Spleen (tissue), 11 donors: ENCODE data around the gene DUSP28. TPM values are rescaled to one million over a fixed set of nuclear protein-coding genes. Genes with fewer than 3 reads are reported as not detected.

ENCODE experiments used
- DNase-seq: peaks from one replicate; pipeline ENCODE4 v3.0.0-alpha.2; 2020
- H3K27ac ChIP-seq, 8 donors: fragments of 200-600 bp; sonication (generic) in 7 of 8; 1 replicate in 4 of 8; 2 replicates in 4 of 8; pipeline versions ENCODE4 v1.5.0 to v1.8.0; 2016 to 2021; ENCODE audit warnings: inconsistent platforms in 4 of 8, mild to moderate bottlenecking in 4 of 8, moderate library complexity in 1 of 8
- H3K27me3 ChIP-seq, 7 donors: fragments of 200-600 bp; sonication (generic) in 6 of 7; replicated peaks in 1 of 7; 1 replicate in 4 of 7; 2 replicates in 3 of 7; pipeline versions ENCODE4 v1.5.0 to v1.8.0; 2016 to 2021; ENCODE audit warnings: inconsistent platforms in 3 of 7, mild to moderate bottlenecking in 1 of 7
- H3K36me3 ChIP-seq, 6 donors: fragments of 200-600 bp; sonication (generic) in 5 of 6; 1 replicate in 4 of 6; 2 replicates in 2 of 6; pipeline versions ENCODE4 v1.5.0 to v1.8.0; 2016 to 2021; ENCODE audit warnings: inconsistent platforms in 2 of 6
- H3K4me1 ChIP-seq, 6 donors: fragments of 200-600 bp; sonication (generic) in 5 of 6; 1 replicate in 3 of 6; 2 replicates in 3 of 6; pipeline versions ENCODE4 v1.5.0 to v1.8.0; 2016 to 2021; ENCODE audit warnings: inconsistent platforms in 3 of 6
- H3K4me3 ChIP-seq, 8 donors: fragments of 200-600 bp; sonication (generic) in 7 of 8; 1 replicate in 4 of 8; 2 replicates in 4 of 8; pipeline versions ENCODE4 v1.5.0 to v1.8.0; 2016 to 2021; ENCODE audit warnings: inconsistent platforms in 4 of 8, mild to moderate bottlenecking in 4 of 8, moderate library complexity in 2 of 8
- H3K9me3 ChIP-seq, 8 donors: fragments of 200-600 bp; sonication (generic) in 7 of 8; 1 replicate in 4 of 8; 2 replicates in 4 of 8; pipeline versions ENCODE4 v1.5.0 to v1.8.0; 2016 to 2021; ENCODE audit warnings: inconsistent platforms in 4 of 8
- CTCF ChIP-seq, 11 experiments: fragments of 200-600 bp in 7 of 11; fragments of 450-650 bp in 4 of 11; sonication (generic) in 4 of 11; IDR thresholded peaks in 8 of 11; conservative IDR thresholded peaks in 3 of 11; 1 replicate in 7 of 11; 2 replicates in 4 of 11; pipeline versions ENCODE4 v1.4.0 to v1.8.0; 2016 to 2021; ENCODE audit warnings: antibody characterized with exemption in 11 of 11, inconsistent platforms in 4 of 11, mild to moderate bottlenecking in 1 of 11
- POLR2A ChIP-seq, 3 donors: fragments of 450-650 bp; IDR thresholded peaks; one replicate each; pipeline ENCODE4 v1.5.1; 2017; ENCODE audit warnings: antibody characterized with exemption in 3 of 3, mild to moderate bottlenecking in 1 of 3
- POLR2AphosphoS5 ChIP-seq, 3 donors: sonication (generic); formaldehyde crosslinking; IDR thresholded peaks; one replicate each; pipeline ENCODE4 v1.5.1; 2017; ENCODE audit warnings: antibody characterized with exemption in 3 of 3
- whole genome bisulfite sequencing, 5 donors: extraction: QIAGEN DNeasy Blood & Tissue Kit in 3 of 5; methylation state at CpG; one replicate each; pipeline versions ENCODE4 v1.1.5 to v1.1.7; 2013 to 2018; 5-methylcytosine and 5-hydroxymethylcytosine counted together
- intact Hi-C: fragments of 100-400 bp; cut with DNase I; formaldehyde crosslinking; loops from one replicate; pipeline ENCODE4 v1.15.0; 2023; ENCODE audit warnings: low total_unique reads
- polyA plus RNA-seq, 3 donors: library from polyadenylated mRNA; stranded (reverse); fragments of 200-250 nt; gene quantifications; one replicate each; pipeline ENCODE4 v1.2.1, GENCODE V29; 2013
- total RNA-seq, 7 donors: library from RNA; depleted of rRNA in 3 of 7; stranded (reverse); fragments of >200 nt in 3 of 7; fragmentation: NEBNext Ultra II Directional in 4 of 7; extraction: Animal tissue kit (Norgen Biotek cat#: 25700) in 4 of 7; gene quantifications; one replicate each; pipeline versions ENCODE4 v1.1.0 to v1.2.1, GENCODE V29; 2016 to 2021
- donor health status: healthy with polysubstance abuse.
- donor health status: DM: no; HTN: no; CAD: no; lungs with moderate emphysema.
- donor health status: DM: no; HTN: no; CAD: no.
- donor health status: Bipolar disorder and iron deficiency.
- donor health status: healthy.
- donor health status: DM: no; HTN: no; CAD: no.
- donor health status: DM: yes; HTN: yes; CAD: no.

Gene DUSP28
- total and polyA plus RNA-seq, 10 donors: 5.9 to 13.6 (median 7.2) TPM

GRCh38 chr2:240588669-240589068 lies 28.5 kb downstream of the DUSP28 start:
- peak overlapping the region in 4 of 8 donors; percentile 1 to 96 (median 49) for H3K4me3 ChIP-seq
- intact Hi-C loops: no loop called here
- H3K27ac ChIP-seq: peak overlapping the region in 6 of 8 donors; percentile 26 to 98 (median 80)
- H3K4me1 ChIP-seq: peaks cover 28 to 71% (median 53%) of the 10 kb centered on the region in 6 donors
- peak; percentile 52 for DNase-seq
- no peaks in the 10 kb centered on the region for H3K9me3 ChIP-seq
- TF ChIP-seq POLR2A (IDR thresholded peaks at IDR 0.05): no peak
- no peak for TF ChIP-seq POLR2AphosphoS5 (IDR thresholded peaks at IDR 0.05)
- no peak for TF ChIP-seq CTCF (IDR thresholded peaks at IDR 0.05 in 8 of 11, conservative IDR thresholded peaks at IDR 0.05 in 3 of 11)
- H3K27me3 ChIP-seq: no peaks in the 10 kb centered on the region
- WGBS, 5 donors: 63 to 72% (median 70%) methylated on average over 4 of the region's 4 CpGs
- peaks cover 0 to 47% (median 42%) of the 10 kb centered on the region in 6 donors for H3K36me3 ChIP-seq

DNA sequence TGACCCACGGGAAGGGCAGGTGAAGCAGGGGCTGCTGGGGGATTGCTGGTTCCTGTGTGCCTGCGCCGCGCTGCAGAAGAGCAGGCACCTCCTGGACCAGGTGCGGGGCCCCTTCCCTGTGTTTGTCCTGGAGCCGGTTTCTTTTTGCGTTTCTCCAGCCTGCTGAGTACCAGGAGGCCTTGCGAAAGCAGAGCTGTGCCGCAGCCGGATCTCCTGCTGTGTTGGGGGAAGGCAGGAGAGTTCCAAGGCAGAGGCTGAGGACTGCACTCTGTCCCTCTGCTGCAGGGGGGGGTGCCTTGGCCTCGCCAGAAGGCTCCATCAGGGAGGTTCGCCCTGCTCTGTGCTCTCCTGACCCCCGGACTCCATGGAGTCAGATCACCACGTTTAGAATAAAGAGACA lies 29.2 kb downstream of the DUSP28 start:
- H3K4me1 ChIP-seq: peaks cover 23 to 64% (median 48%) of the 10 kb centered on the region in 6 donors
- H3K27me3 ChIP-seq: no peaks in the 10 kb centered on the region
- intact Hi-C loops: no loop called here
- TF ChIP-seq POLR2AphosphoS5 (IDR thresholded peaks at IDR 0.05) (peak in 1 of 3 donors; percentile 33), POLR2A (IDR thresholded peaks at IDR 0.05) (no peak), CTCF (IDR thresholded peaks at IDR 0.05 in 8 of 11, conservative IDR thresholded peaks at IDR 0.05 in 3 of 11) (no peak)
- peaks cover 0 to 54% (median 48%) of the 10 kb centered on the region in 6 donors for H3K36me3 ChIP-seq
- peak; percentile 71 for DNase-seq
- H3K9me3 ChIP-seq: no peaks in the 10 kb centered on the region
- peak overlapping the region in 5 of 8 donors; percentile 59 to 98 (median 95) for H3K27ac ChIP-seq
- 71 to 83% (median 80%) methylated on average over 12 to 14 of the region's 14 CpGs for WGBS, 5 donors
- peak overlapping the region in 3 of 8 donors; percentile 1 to 96 (median 17) for H3K4me3 ChIP-seq

DNA sequence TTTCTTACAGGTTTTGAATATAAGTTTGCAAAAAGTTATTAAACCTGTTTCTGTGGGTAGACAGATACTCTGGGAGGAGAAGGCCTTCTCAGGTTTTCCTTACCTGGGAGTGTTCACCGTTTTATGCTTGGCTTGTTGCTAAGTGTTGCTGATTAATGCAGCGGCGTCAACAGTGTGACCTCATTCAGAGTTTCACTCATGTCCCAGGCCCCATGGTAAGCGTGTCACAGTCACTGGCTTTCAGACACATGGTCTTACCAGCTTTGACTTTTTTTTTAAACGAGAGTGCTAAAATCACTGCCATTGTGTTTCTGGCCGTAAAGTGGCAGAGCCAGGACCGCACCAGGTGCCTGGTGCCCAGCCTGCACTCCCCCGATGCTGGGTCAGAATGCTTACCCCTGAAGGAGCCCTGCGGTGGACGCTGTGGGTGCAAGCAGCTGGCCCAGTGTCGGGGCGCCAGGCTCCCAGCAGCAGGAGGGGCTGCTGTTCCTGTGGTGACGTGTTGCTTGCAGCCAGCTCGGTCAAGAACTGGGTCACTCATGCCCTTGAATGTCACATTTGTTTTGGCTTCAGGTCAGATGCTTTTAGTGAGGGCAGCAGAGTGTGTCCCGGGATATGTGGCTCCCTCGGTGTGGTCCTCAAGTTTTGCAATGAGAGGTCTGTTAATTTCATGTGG lies 29.8 kb downstream of the DUSP28 start:
- Histone ChIP-seq H3K4me3 (peak overlapping the region in 2 of 8 donors; percentile 1 to 96), H3K36me3 (peaks cover 0 to 60% (median 50%) of the 10 kb centered on the region in 6 donors), H3K27me3 (no peaks in the 10 kb centered on the region), H3K27ac (peak overlapping the region in 5 of 8 donors; percentile 59 to 98 (median 95)), H3K9me3 (no peaks in the 10 kb centered on the region), H3K4me1 (peaks cover 17 to 58% (median 42%) of the 10 kb centered on the region in 6 donors)
- peak; percentile 64 for DNase-seq
- intact Hi-C loops: no loop called here
- no peak for TF ChIP-seq CTCF (IDR thresholded peaks at IDR 0.05 in 8 of 11, conservative IDR thresholded peaks at IDR 0.05 in 3 of 11)
- TF ChIP-seq POLR2AphosphoS5 (IDR thresholded peaks at IDR 0.05): no peak
- TF ChIP-seq POLR2A (IDR thresholded peaks at IDR 0.05): no peak
- WGBS, 5 donors: 83 to 93% (median 85%) methylated on average over 13 to 16 of the region's 16 CpGs

DNA sequence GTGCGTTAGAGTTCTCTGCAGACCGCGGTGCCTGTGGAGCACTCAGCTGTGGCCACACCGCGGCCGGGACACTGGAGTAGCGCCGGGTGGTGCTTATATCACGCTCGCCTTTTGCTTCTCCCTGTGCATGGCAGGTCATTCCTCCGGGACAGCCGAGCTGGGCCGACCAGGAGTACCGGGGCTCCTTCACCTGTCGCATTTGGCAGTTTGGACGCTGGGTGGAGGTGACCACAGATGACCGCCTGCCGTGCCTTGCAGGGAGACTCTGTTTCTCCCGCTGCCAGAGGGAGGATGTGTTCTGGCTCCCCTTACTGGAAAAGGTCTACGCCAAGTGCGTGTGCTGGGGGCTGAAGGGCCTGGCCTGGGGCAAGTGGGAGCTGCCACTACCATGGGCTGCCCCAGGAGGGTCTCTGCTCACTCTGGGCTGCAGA lies 30.5 kb downstream of the DUSP28 start:
- TF ChIP-seq POLR2AphosphoS5 (IDR thresholded peaks at IDR 0.05) (no peak), POLR2A (IDR thresholded peaks at IDR 0.05) (no peak), CTCF (IDR thresholded peaks at IDR 0.05 in 8 of 11, conservative IDR thresholded peaks at IDR 0.05 in 3 of 11) (no peak)
- intact Hi-C loops: no loop called here
- no peak overlapping the region for H3K4me3 ChIP-seq
- WGBS, 5 donors: 87 to 98% (median 97%) methylated on average over 3 to 21 of the region's 21 CpGs
- peaks cover 0 to 67% (median 57%) of the 10 kb centered on the region in 6 donors for H3K36me3 ChIP-seq
- no peaks in the 10 kb centered on the region for H3K9me3 ChIP-seq
- peak overlapping the region in 1 of 8 donors; percentile 30 for H3K27ac ChIP-seq
- peaks cover 13 to 52% (median 37%) of the 10 kb centered on the region in 6 donors for H3K4me1 ChIP-seq
- H3K27me3 ChIP-seq: no peaks in the 10 kb centered on the region
- DNase-seq: peak; percentile 66
